ENCODE data around the gene TMEM151A.

TMEM151A gene

DNA sequence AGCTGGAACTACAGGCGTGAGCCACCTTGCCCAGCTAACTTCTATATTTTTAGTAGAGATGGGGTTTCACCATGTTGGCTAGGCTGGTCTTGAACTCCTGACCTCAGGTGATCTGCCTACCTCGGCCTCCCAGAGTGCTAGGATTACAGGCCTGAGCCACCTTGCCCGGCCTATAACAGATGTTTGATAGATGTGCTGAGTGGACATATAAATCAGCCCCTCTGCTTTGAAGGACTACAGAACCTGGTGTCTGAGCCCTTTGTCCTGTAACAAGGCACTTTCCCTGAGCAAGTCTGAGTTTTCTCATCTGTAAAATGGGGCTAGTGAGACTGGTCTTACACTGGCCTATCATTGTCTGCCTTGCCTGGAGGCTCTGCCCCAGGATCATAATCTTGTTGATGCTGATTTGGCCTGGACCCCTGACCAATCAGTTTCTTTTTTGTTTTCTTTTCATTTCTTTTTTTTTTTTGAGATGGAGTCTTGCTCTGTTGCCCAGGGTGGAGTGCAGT, 37.5 kb downstream of the TMEM151A start:
- H3K4me1 ChIP-seq (ENCODE audit: control insufficient read depth, insufficient read depth, low read length), result peaks cover 41% of the 10 kb centered on the region
- no peaks in the 10 kb centered on the region for H3K27me3 ChIP-seq (replicated peaks; ENCODE audit: control insufficient read depth, insufficient read depth, low read length)
- no peak for DNase-seq (ENCODE audit: low read depth)
- H3K36me3 ChIP-seq (ENCODE audit: control insufficient read depth, insufficient read depth, low read length, severe bottlenecking), result peaks cover 23% of the 10 kb centered on the region
- H3K9me3 ChIP-seq (ENCODE audit: control insufficient read depth, low read length), result no peaks in the 10 kb centered on the region
- no peak overlapping the region for H3K9ac ChIP-seq (ENCODE audit: low read length)
- no peak overlapping the region for H3K4me3 ChIP-seq (ENCODE audit: low read length)

- Histone ChIP-seq H3K27me3 (replicated peaks; ENCODE audit: control insufficient read depth, insufficient read depth, low read length) (no peaks in the 10 kb centered on the region), H3K4me3 (ENCODE audit: low read length) (no peak overlapping the region), H3K9ac (ENCODE audit: low read length) (no peak overlapping the region), H3K9me3 (ENCODE audit: control insufficient read depth, low read length) (no peaks in the 10 kb centered on the region), H3K4me1 (ENCODE audit: control insufficient read depth, insufficient read depth, low read length) (peaks cover 38% of the 10 kb centered on the region), H3K36me3 (ENCODE audit: control insufficient read depth, insufficient read depth, low read length, severe bottlenecking) (peaks cover 23% of the 10 kb centered on the region)
- DNase-seq (ENCODE audit: low read depth), result no peak
Observed at GRCh38 chr11:66330931-66331330, 39.2 kb downstream of the TMEM151A start.

- Histone ChIP-seq H3K36me3 (ENCODE audit: control insufficient read depth, insufficient read depth, low read length, severe bottlenecking) (peaks cover 23% of the 10 kb centered on the region), H3K9me3 (ENCODE audit: control insufficient read depth, low read length) (no peaks in the 10 kb centered on the region), H3K27me3 (replicated peaks; ENCODE audit: control insufficient read depth, insufficient read depth, low read length) (no peaks in the 10 kb centered on the region), H3K4me1 (ENCODE audit: control insufficient read depth, insufficient read depth, low read length) (peaks cover 41% of the 10 kb centered on the region), H3K4me3 (ENCODE audit: low read length) (no peak overlapping the region), H3K9ac (ENCODE audit: low read length) (no peak overlapping the region)
- no peak for DNase-seq (ENCODE audit: low read depth)
Observed at GRCh38 chr11:66331542-66332370, 40.1 kb downstream of the TMEM151A start.

- no peaks in the 10 kb centered on the region for H3K27me3 ChIP-seq (replicated peaks; ENCODE audit: control insufficient read depth, insufficient read depth, low read length)
- H3K4me3 ChIP-seq (ENCODE audit: low read length), result no peak overlapping the region
- no peaks in the 10 kb centered on the region for H3K9me3 ChIP-seq (ENCODE audit: control insufficient read depth, low read length)
- no peak overlapping the region for H3K9ac ChIP-seq (ENCODE audit: low read length)
- peaks cover 26% of the 10 kb centered on the region for H3K36me3 ChIP-seq (ENCODE audit: control insufficient read depth, insufficient read depth, low read length, severe bottlenecking)
- H3K4me1 ChIP-seq (ENCODE audit: control insufficient read depth, insufficient read depth, low read length), result peaks cover 36% of the 10 kb centered on the region
- no peak for DNase-seq (ENCODE audit: low read depth)
Observed at GRCh38 chr11:66332371-66333219, 40.9 kb downstream of the TMEM151A start.

- Histone ChIP-seq H3K4me3 (ENCODE audit: low read length) (no peak overlapping the region), H3K9ac (ENCODE audit: low read length) (no peak overlapping the region), H3K27me3 (replicated peaks; ENCODE audit: control insufficient read depth, insufficient read depth, low read length) (no peaks in the 10 kb centered on the region), H3K36me3 (ENCODE audit: control insufficient read depth, insufficient read depth, low read length, severe bottlenecking) (peaks cover 26% of the 10 kb centered on the region), H3K9me3 (ENCODE audit: control insufficient read depth, low read length) (no peaks in the 10 kb centered on the region), H3K4me1 (ENCODE audit: control insufficient read depth, insufficient read depth, low read length) (peaks cover 28% of the 10 kb centered on the region)
- no peak for DNase-seq (ENCODE audit: low read depth)
Observed at GRCh38 chr11:66333220-66333877, 41.7 kb downstream of the TMEM151A start.

DNA sequence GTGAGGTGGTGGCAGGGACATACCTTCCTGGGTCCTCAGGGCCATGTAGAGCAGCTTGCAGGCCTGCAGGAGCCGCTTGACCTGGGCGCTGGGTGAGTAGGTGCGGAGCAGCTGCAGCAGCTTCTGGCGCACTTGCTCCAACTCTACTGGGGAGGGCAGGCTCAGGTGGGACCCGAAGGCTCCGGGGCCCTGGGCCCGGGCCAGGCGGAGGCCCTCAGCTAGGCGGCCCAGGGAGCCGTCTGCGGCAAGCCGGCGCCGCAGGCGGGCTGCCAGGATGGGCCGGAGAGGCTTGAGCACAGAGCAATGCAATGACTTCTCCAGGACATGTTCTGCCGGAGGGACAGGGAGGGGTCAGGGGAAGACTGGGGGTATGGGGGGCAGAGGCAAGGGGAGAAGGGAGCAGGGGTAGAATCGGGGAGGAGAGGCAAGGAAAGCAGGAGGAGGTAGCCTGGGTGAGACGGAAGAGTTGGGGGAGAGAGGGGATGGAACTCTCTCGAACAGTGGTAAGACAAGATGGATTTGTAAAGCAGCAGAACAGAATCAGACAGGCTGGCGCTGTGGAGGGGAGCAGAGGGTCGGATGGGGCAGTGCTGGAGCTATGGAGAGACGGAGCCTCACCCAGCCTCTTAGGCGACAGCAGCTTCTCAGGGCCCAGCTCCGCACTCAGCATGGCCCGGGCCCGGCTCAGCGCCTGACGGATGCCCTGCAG, 42.4 kb downstream of the TMEM151A start:
- DNase-seq (ENCODE audit: low read depth), result no peak
- H3K27me3 ChIP-seq (replicated peaks; ENCODE audit: control insufficient read depth, insufficient read depth, low read length), result no peaks in the 10 kb centered on the region
- peaks cover 22% of the 10 kb centered on the region for H3K4me1 ChIP-seq (ENCODE audit: control insufficient read depth, insufficient read depth, low read length)
- no peak overlapping the region for H3K4me3 ChIP-seq (ENCODE audit: low read length)
- peaks cover 32% of the 10 kb centered on the region for H3K36me3 ChIP-seq (ENCODE audit: control insufficient read depth, insufficient read depth, low read length, severe bottlenecking)
- no peaks in the 10 kb centered on the region for H3K9me3 ChIP-seq (ENCODE audit: control insufficient read depth, low read length)
- peak overlapping the region; percentile 86 for H3K9ac ChIP-seq (ENCODE audit: low read length)

- no peaks in the 10 kb centered on the region for H3K9me3 ChIP-seq (ENCODE audit: control insufficient read depth, low read length)
- H3K9ac ChIP-seq (ENCODE audit: low read length), result peak overlapping the region; percentile 86
- H3K27me3 ChIP-seq (replicated peaks; ENCODE audit: control insufficient read depth, insufficient read depth, low read length), result no peaks in the 10 kb centered on the region
- peak; percentile 56 for DNase-seq (ENCODE audit: low read depth)
- H3K4me1 ChIP-seq (ENCODE audit: control insufficient read depth, insufficient read depth, low read length), result peaks cover 22% of the 10 kb centered on the region
- peaks cover 40% of the 10 kb centered on the region for H3K36me3 ChIP-seq (ENCODE audit: control insufficient read depth, insufficient read depth, low read length, severe bottlenecking)
- peak overlapping the region; percentile 82 for H3K4me3 ChIP-seq (ENCODE audit: low read length)
Observed at GRCh38 chr11:66334605-66335442, 43.1 kb downstream of the TMEM151A start.

DNA sequence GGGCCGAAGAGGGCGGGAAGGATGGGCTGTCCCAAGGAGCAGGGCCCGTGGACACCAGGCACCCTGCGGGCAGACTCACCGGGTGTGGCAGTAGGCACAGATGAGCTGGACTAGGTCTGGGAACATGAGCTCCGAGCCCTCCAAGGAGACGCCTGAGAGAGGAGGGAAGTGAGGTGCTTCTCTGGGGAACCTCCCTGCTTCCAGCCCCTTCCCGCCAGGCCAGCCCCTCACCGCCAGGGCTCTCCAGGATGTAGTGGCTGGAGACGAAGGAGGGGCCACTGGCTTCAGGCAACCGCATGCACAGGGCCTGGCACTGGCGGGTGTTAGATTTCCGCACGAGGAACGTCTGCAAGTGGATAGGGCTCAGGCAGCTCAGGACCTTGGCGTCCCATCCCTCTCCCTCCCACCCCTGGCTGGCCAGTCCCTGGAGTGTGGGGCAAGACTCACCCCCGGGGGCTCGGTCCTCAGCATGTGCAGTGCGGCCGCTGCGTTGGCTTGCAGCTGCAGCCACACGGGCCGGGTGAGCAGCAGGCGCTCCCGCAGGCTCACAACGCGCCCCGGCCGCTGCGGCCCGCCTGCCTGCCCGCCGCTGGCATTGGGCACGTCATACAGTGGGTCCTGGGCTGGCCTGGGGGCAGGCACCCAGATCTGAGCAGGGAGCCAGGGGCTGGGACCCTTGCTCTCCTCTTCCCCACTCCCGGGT, 44.0 kb downstream of the TMEM151A start:
- H3K36me3 ChIP-seq (ENCODE audit: control insufficient read depth, insufficient read depth, low read length, severe bottlenecking), result peaks cover 48% of the 10 kb centered on the region
- no peaks in the 10 kb centered on the region for H3K27me3 ChIP-seq (replicated peaks; ENCODE audit: control insufficient read depth, insufficient read depth, low read length)
- no peaks in the 10 kb centered on the region for H3K9me3 ChIP-seq (ENCODE audit: control insufficient read depth, low read length)
- DNase-seq (ENCODE audit: low read depth), result peak; percentile 71
- peaks cover 22% of the 10 kb centered on the region for H3K4me1 ChIP-seq (ENCODE audit: control insufficient read depth, insufficient read depth, low read length)
- H3K4me3 ChIP-seq (ENCODE audit: low read length), result peak overlapping the region; percentile 82
- H3K9ac ChIP-seq (ENCODE audit: low read length), result peak overlapping the region; percentile 86

DNA sequence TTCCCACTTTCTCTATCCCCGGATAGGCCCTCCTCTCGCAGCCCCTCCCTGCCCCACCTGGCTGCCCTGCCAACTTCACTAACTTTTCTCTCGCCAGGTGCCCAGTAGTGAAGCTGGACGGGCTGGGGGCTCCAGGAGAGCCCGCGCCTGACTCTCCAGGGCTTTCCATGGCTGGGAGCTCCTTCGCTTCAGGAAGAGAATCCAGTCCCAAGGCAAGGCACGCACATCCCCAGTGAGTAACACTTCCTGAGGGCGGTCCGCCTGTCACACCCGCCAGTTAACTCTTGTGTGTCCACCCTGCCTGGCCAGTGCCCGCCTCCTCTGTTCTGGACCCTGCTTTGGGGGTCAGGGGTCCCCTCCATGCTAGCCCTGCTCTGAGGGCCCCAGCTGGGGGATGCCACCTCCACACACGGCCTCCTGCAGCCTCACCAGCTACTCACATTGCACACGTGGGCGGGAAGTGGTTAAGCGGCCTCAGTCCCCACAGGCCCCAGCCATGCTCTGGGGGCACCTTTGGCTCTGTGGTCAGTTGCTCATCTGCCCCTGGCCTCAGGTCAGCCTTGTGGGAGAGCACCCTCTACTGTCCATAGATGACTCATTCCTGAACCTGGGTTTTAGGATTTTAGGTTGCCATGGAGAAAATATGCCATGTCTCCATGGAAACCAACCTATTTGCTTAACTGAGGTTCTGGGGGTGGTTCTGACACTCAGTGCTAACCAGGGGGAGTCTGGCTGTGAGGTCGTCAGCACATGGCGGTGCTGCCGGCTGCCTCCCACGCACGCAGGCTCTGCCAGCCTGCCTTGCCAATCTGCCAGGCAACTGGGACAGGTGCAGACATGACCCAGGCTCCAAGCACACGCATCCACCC, 44.8 kb downstream of the TMEM151A start, which contains the start of gene RIN1:
Gene RIN1, minus strand, starts transcription at position 201 of the 869 bp plus-strand sequence. Its CDS starts 32 bp downstream, at position 169.
- peaks cover 22% of the 10 kb centered on the region for H3K4me1 ChIP-seq (ENCODE audit: control insufficient read depth, insufficient read depth, low read length)
- H3K9me3 ChIP-seq (ENCODE audit: control insufficient read depth, low read length), result no peaks in the 10 kb centered on the region
- peaks cover 54% of the 10 kb centered on the region for H3K36me3 ChIP-seq (ENCODE audit: control insufficient read depth, insufficient read depth, low read length, severe bottlenecking)
- peak within 1 kb of the TSS; percentile 82 for H3K4me3 ChIP-seq (ENCODE audit: low read length)
- peak within 1 kb of the TSS; percentile 86 for H3K9ac ChIP-seq (ENCODE audit: low read length)
- no peaks in the 10 kb centered on the region for H3K27me3 ChIP-seq (replicated peaks; ENCODE audit: control insufficient read depth, insufficient read depth, low read length)
- peak; percentile 90 for DNase-seq (ENCODE audit: low read depth)
